GM19328 (cell line): ENCODE measurements around the gene TEP1.
"Not testable (repeated sequence)": the region's sequence is repeated elsewhere in the genome, so short reads cannot be mapped to it uniquely, and the experiment has no call there.

ENCODE experiments used
- ATAC-seq: cut with Tn5 transposase; IDR thresholded peaks from one replicate; pipeline ENCODE4 v1.9.1; 2021; ENCODE audit warnings: mild to moderate bottlenecking, moderate library complexity; ENCODE audit not compliant: unreplicated experiment

TEP1 gene

GRCh38 chr14:20391505-20391904 lies 21.8 kb downstream of the TEP1 start:
- ATAC-seq, result no peak

DNA sequence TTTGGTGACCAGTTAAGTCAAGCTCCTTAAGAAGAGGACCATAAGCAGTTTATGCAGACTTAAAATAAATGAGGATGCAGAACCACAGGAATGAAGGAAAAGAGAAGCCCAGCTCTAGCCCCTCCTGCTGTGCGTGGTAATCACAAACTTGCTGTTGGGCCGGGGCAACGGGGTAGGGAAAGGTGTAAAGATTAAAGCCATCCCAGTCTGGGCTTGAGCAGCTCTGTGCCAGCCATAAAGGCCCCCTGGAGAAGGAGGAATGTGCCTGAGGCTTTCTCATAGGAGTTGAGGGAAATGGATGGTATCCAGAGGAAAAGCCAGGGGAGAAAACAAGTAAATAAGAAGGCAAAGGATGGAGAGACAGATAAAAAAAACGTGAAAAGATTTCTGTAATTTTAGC lies 25.1 kb downstream of the TEP1 start:
- no peak for ATAC-seq

- no peak for ATAC-seq
Measured at GRCh38 chr14:20387576-20387975, 25.7 kb downstream of the TEP1 start.

DNA sequence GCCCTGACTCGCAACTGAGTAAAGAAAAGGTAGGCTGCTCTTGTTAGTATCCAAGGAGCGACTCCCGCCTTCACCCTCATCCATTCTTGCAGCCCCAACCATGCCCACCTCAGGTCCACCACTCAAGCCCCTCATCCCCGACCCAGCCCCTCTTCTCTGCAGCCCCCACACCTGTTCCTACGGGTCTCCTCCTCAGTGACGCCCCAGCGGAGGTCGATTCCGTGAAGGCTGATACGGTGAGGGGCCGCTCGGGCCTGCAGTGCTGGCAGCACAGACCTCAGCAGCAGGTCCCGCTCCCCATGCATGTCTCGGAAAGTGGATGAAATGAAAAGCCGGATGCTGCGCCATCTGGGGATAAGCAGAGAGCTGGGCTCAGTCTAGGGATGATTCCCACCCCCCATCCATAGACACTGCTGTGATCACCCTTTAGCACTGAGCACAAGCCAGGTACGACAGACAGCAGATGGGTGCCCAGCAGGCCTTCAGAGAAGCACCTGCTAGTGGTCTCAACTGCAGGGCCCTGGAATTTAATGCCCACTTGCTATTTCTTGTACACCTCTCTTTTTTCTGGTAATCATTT lies 26.9 kb downstream of the TEP1 start:
- no peak for ATAC-seq

- ATAC-seq, result no peak
Measured at GRCh38 chr14:20384886-20385285, 28.4 kb downstream of the TEP1 start.

GRCh38 chr14:20384321-20384720 lies 29.0 kb downstream of the TEP1 start:
- ATAC-seq, result no peak

DNA sequence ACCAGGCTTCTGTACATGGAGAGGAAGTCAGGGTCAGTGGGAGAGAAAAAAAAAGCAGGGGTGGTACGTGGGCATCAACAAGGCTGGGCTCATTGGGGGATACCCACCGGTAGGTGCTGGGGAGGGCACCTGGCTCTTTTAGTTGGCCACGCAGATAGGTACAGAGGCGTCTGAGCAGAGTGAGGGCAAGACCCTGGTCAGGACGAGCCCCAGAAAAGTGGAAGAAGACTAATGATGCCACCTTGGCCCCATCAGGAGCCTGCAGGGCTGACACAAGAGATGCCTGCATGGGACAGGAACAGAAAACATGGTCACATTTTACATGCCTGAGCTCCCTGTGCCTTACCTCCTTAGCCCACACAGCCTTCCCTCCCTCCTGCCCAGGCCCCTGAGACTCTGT lies 29.7 kb downstream of the TEP1 start:
- ATAC-seq, result no peak

DNA sequence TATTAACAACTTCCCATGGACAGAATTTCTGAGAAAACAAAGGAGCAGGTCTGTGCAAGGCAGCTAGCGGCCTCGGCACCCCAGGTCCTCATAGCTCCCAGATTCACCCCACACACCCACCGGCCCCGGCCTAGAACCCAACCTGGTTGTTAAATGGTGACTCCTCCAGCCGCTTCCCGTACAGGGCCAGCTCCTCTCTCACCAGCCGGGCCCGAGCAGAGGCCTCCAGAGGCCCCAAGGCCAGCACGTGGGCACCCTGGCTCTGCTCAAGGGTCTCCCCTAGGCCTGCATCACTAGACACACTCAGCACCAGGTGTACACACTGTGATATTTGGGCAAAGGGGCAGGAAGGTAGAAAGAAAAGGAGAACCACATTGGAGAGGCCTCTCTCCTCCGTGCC lies 30.3 kb downstream of the TEP1 start:
- ATAC-seq, result no peak

- no peak for ATAC-seq
Measured at GRCh38 chr14:20382526-20382925, 30.8 kb downstream of the TEP1 start.

- ATAC-seq, result no peak
Measured at GRCh38 chr14:20381341-20381740, 32.0 kb downstream of the TEP1 start.

DNA sequence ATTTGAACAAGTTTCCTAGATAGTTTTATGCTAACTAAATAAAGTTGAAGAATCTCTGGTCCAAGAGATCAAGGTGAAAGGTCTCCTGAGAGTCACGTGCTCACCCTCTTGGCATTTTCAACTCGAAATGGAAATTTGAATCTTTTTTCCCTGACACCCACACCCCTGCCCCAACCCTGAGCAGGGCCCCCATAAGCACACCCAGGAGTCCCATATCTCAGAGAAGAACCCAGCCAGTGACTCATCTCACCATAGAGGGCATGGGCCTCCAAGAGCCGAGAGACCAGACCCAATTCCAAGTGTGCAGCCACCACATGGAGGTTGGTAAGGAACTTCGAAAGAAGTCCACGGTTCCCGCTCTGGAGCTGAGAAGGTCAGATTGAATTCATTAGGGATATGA lies 32.6 kb downstream of the TEP1 start:
- ATAC-seq, result no peak

- no peak for ATAC-seq
Measured at GRCh38 chr14:20379743-20380142, 33.6 kb downstream of the TEP1 start.

DNA sequence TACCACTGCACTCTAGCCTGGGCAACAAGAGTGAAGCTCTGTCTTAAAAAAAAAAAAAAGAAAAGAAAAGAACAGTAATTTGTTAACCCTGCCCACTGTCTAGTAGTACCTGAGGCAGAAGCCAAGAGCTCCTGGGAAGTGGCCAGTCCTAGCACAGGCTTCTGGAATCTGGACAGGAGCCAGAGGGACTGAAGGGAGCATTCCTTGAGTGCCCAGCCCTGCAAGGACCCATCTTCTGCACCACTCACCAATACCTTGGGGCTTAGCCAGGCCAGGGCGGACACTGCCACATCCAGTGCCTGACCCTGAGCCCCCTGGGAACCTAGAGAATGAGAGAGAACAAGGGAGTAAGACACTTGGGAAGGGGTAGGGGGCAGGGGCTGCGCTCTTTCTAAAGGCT lies 36.1 kb downstream of the TEP1 start:
- ATAC-seq, result no peak

- no peak for ATAC-seq
Measured at GRCh38 chr14:20376071-20376588, 37.2 kb downstream of the TEP1 start.

DNA sequence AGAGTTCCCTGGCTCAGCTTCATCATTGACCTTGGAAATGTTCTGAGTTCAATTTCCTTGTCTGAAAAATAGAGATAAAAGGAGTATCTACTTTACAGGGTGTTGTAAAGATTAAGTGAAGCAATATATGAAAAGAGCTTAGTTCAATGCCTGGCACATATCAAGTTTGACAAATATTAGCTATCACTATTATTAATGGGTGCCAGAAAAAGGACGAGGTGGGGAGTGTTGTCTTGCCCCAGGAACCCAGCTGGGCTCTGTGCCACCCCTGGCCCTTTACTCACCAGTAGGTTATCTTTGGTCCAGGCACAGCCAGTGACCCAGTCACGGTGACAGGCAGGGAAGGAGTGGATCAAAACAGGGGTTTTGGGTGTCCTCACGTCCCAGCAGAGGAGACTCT lies 37.8 kb downstream of the TEP1 start:
- no peak for ATAC-seq

DNA sequence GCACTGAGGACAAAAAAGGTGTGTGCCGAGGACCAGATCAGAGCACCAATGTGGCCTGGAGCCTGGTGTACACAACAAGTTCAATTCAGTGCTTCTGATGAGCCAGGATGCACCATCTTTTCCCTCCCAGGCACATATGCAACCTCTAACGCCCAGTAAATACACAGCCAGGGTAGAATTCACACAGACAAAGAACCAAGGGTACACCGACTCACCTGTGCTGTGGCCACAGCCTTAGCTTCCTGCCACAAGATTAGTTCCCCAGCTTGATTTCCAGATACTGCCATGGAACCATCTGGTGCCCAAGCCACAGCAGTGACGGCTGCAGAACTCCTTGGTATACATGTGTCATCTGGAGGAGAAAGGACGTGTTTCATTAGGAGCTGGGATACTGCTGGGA lies 40.5 kb downstream of the TEP1 start:
- ATAC-seq, result no peak

GRCh38 chr14:20365928-20366327 lies 47.4 kb downstream of the TEP1 start:
- ATAC-seq, result no peak

- ATAC-seq, result not testable (repeated sequence)
Measured at GRCh38 chr14:20358474-20358873, 54.8 kb downstream of the TEP1 start.

GRCh38 chr14:20356422-20356821 lies 56.9 kb downstream of the TEP1 start:
- no peak for ATAC-seq

GRCh38 chr14:20350860-20351259 lies 62.4 kb downstream of the TEP1 start:
- ATAC-seq, result no peak

DNA sequence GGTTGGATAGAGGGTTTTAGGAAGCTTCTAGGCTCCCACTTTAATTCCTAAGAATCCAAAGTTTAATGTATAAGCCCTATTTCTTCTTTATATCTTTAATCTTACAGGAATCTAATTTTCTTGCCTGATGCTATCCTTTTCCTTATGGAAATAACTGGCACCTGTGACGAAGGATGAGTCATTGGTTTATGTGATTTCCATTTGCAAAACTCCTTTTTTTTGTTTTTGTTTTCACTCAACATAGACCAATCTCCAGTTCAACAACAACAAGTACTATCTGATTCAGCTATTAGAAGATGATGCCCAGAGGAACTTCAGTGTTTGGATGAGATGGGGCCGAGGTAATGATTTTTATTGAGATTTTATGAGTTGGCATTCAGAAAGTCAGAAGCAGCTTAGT lies 63.0 kb downstream of the TEP1 start:
- ATAC-seq, result no peak

DNA sequence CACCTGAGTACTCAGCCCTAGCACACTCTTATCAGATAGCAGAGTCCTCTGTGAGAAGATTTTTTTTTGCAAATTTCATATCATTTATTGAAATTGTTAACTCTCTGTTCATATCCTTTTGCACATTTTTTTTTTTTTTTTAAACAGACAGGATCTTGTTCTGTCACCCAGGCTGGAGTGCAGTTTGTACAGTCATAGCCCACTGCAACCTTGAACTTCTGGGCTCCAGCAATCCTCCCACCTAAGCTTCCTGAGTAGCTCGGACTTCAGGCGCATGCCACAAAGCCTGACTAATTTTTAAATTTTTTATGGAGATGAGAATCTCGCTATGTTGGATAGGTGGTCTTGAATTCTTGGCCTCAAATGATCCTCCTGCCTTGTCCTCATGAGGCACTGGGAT lies 65.6 kb downstream of the TEP1 start:
- no peak for ATAC-seq

DNA sequence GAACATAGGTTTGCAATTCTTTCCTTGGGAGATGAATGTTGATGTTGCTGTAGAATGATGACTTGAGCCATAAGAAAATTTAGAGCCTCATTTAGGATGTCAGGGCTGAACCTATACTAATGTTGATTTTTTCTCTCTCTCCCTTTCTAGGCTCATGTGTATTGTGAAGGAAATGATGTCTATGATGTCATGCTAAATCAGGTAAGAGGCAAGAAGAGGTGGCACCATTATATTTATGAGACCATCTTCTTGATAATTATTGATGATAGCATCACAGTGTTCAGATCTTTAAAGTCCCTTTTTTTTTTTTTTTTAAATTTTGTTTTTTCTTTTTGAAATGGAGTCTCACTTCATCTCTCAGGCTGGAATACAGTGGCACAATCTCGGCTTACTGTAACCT lies 66.6 kb downstream of the TEP1 start:
- no peak for ATAC-seq
